ENCODE data around the gene RLN1.

DNA sequence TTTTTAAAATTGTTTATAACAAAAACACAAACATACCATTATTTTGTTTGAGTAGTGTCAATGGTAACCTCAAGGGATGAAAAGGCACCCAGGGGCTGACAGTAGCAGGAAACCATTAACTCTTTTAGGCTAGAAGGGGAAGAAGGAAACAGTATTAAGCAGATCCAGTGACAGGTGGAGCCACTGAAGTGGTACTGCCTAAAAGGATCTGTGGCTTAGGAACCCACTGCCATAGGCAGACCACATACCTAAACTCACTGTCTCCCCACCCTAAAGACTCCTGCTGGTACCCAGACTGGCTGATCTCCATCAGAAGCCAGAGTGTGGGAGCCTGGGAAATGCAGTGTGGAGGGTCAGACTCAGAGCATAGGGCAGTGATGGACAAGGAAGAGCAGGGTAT is 13.5 kb downstream of the RLN1 start:
- TF ChIP-seq, protein P1, sequence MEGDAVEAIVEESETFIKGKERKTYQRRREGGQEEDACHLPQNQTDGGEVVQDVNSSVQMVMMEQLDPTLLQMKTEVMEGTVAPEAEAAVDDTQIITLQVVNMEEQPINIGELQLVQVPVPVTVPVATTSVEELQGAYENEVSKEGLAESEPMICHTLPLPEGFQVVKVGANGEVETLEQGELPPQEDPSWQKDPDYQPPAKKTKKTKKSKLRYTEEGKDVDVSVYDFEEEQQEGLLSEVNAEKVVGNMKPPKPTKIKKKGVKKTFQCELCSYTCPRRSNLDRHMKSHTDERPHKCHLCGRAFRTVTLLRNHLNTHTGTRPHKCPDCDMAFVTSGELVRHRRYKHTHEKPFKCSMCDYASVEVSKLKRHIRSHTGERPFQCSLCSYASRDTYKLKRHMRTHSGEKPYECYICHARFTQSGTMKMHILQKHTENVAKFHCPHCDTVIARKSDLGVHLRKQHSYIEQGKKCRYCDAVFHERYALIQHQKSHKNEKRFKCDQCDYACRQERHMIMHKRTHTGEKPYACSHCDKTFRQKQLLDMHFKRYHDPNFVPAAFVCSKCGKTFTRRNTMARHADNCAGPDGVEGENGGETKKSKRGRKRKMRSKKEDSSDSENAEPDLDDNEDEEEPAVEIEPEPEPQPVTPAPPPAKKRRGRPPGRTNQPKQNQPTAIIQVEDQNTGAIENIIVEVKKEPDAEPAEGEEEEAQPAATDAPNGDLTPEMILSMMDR (IDR thresholded peaks at IDR 0.05; ENCODE audit: insufficient read depth, low read depth, low read length), result no peak
- TF ChIP-seq EZH2 (IDR thresholded peaks at IDR 0.05; ENCODE audit: insufficient read depth, low read length), result no peak

All from astrocyte (in vitro differentiated cells and primary cell).